GM04503 (cell line): ENCODE data around the gene PPP6R3.

Source experiments
- DNase-seq: peaks from one replicate; pipeline ENCODE4 v3.0.0-alpha.2; 2012; ENCODE audit warnings: low read depth

The PPP6R3 gene

DNA sequence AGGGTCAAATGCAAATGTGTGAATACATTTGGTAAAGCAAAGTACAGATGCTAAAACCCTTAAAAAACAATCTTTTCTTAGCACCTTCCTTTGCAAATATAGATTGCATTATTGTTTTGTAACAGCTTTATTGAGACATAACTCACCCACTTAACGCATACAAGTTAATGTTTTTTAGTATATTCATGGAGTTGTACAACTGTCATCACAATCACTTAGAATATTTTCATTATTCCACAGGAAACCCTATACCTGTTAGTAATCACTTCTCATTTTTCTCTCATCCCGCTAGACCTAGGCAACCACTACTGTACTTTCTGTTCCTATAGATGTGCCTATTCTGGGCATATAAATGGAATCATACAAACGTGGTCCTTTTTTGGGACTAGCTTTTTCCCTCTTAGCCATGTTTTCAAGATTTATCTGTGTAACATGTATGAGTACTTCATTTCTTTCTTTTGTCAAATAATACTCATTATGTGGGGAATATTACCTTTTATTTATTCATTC lies 34.7 kb downstream of the PPP6R3 start:
- no peak for DNase-seq

- DNase-seq: no peak
Observed at GRCh38 chr11:68495872-68496271, 35.3 kb downstream of the PPP6R3 start.

DNA sequence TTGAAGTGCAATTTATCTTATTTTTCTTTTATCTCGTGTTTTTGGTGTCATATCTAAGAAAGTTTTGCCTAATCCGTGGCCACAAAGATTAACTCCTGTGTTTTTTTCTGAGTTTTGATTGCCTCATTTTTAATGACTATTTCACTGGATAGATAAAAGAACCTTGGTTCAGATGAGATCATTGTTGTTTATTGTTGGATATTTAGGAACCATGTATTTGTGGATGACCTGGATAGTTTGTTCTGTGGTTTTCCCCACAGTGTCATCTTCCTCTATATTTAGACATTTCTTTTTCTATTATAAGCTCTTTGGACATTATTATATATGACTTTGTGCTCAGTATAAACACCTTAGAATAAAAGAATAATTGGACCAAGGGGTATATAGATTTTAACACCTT lies 37.2 kb downstream of the PPP6R3 start:
- no peak for DNase-seq

DNA sequence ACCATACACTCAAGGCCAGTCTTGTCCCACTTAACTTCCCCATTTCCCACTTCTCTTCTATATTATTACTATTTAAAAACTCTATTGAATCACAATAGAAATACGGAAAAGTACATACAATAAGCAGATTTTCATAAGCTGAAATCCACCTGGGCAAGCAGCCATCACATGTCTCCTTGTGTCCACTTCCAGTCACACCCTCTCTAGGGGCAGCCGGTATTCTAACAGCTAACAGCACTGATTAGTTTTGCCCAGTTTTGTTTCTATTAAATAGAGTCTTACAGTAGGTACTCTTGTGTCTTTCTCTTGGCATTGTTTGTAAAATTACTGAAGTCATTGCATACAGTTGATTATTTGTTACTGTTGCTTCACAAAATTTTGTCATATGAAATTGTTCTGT lies 37.8 kb downstream of the PPP6R3 start:
- no peak for DNase-seq

DNA sequence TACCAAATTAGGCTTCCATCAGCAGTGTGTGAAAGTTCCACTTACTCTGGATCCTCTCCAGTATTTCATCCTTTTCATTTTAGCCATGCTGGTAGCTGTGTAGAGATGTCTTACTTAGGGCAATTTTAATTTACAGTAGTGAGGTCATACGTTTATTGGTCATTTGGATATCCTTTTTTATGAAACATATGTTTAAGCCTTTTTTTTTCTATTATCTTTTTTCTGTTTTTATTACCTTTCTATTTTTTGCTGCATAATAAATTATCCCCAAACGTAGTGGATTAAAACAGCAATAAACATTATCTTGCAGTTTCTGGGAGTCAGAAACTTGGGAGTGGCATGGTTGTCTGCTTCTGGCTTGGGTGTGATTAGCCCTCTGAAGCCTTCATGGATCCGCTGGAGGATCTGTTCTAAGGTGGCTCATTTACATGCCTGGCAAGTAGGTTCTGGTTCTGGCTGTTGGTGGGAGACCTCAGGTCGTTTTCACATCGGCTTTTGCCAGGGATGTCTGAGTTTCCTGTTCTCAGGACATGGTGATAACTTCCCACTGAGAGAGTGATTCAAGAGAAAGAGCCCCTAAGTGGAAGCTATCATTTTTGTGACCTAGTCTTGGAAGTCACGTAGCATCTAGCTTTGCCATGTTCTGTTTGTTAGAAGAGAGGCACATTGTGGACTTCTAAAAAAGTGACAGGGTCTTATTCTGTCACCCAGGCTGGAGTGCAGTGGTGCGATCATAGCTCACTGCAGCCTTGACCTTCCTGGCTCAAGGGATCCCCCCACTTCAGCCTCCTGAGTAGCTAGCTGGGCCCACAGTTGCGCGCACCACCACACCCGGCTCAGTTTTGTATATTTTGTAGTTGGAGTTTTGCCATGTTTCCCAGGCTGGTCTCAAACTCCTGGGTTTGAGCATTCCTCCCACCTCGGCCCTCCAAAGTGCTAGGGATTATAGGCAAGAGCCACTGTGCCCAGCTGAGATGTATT lies 38.6 kb downstream of the PPP6R3 start:
- DNase-seq: no peak

GRCh38 chr11:68500206-68500605 lies 39.7 kb downstream of the PPP6R3 start:
- no peak for DNase-seq

DNA sequence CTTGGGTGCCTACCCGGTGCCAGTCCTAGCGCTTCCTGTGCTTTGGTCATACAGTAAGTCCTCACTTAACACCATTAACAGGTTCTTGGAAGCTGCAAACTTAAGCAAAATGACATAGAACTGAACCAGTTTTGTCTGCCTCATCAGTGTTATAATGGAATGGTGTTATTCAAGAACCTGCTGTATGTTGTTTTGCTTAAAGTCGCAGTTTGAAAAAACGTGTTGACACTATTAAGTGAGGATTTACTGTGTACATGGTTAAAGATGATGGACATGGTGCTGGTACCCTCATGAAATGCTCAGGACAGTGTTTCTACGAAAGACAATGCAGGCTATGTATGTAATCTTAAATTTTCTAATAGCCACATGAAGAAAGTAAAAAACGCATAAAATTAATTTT lies 41.3 kb downstream of the PPP6R3 start:
- DNase-seq: no peak

DNA sequence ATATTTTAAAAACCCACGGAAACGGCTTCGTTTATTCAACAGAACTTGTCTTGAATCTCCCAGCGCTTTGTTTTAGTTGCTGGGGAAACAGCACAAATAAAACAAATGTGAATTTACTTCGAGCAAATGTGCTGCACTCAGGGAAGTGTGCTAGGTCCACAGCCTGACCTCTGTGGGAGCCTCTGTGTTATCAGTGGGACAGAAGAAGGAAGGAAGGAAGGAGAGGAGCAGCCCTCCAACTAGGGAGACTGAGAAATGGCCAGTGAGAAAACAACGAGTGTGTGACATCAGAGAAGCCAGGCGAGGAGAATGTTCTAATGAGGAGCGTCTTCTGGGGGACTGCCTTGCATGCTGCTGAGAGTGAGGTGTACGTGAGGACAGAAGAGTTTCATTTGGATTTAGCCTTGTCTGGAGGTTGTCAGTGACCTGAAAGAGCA lies 42.7 kb downstream of the PPP6R3 start:
- no peak for DNase-seq

GRCh38 chr11:68503792-68504191 lies 43.2 kb downstream of the PPP6R3 start:
- no peak for DNase-seq

DNA sequence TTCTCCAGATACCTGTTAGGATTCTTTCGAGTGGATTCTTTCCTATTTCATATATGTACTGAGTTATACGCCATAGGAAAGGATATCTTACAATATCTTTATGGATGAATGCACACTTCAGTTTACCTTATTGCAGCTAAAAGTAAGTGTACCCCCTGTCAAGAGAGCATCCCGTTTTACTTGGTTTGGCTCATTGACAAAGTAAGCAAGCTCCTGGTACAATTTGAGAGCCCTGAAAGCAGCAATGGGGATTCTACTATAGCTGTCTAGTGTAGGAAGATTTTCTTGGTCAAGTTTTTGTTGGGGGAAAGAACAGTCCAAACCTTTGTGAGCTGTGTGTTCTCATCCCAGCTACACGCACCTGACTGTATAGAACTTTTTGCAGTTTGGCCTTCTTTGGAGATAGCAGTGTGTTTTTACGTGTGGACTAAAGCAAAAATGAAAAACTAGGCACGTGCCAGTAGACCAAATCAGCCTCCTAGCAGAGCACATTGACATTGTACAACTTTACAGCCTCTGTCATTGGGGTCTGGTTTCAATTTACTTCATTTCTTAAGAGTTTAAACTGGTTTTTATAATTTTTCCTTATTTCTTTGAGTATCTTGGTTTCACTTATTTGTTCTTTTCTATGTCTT lies 44.0 kb downstream of the PPP6R3 start:
- no peak for DNase-seq

- no peak for DNase-seq
Observed at GRCh38 chr11:68505596-68505995, 45.0 kb downstream of the PPP6R3 start.

DNA sequence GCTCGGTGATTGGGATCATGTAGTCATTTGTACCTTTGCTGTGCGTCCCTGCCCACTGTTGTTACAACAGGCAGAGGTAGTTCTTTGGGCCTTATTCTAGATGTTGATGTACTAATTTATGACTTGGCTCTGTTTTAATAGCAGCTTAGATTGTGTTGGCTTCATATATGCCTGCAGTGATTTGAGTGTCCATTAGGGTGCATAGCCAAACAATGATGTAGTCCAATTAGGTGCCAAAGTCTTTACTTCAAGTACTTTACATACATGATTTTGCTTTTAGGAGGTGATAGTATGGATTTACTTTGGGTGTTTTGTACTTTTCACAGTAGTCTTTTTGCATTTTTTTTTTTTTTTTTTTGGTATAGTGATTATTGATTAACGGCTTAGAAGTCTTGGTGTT lies 46.4 kb downstream of the PPP6R3 start:
- no peak for DNase-seq

DNA sequence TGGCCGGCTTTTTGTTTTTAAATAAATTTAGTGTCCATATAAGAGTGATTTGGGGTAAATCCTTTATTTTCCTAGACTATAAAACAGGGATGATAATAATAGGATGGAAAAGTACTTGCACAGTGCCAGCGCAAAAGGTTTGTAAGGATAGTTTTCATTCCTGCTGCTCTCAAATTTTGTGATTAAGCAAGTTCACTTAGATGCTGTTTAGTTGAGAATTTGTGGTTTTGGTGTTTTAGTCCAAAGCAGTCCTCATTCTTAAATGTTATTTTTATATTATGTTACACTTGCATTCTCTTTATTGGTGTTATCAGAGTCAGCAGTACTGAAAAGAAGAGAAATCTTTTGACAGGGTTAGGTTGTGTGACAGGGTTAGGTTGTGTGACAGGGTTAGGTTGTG lies 47.9 kb downstream of the PPP6R3 start:
- DNase-seq: no peak

DNA sequence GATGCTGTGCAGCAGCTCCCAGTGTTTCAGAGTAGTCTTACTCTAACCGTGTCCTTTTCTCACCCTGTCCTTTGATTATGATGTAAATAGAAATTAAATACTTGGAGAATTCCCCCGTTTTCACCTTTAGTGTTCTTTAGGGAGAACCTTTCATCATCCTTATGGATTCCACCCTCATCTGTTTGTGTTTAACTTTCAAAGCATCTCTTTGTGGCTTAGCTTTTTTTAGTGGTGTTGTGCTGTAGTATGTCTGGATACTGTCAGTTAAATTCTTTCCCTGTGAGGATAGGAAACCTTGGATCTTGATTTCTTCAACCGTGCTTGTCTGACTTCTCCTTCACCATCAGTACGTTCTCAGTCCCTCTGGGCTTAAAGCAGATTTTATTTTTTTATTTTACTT lies 48.5 kb downstream of the PPP6R3 start:
- DNase-seq: peak; percentile 37

GRCh38 chr11:68513930-68514487 lies 53.5 kb downstream of the PPP6R3 start:
- no peak for DNase-seq

DNA sequence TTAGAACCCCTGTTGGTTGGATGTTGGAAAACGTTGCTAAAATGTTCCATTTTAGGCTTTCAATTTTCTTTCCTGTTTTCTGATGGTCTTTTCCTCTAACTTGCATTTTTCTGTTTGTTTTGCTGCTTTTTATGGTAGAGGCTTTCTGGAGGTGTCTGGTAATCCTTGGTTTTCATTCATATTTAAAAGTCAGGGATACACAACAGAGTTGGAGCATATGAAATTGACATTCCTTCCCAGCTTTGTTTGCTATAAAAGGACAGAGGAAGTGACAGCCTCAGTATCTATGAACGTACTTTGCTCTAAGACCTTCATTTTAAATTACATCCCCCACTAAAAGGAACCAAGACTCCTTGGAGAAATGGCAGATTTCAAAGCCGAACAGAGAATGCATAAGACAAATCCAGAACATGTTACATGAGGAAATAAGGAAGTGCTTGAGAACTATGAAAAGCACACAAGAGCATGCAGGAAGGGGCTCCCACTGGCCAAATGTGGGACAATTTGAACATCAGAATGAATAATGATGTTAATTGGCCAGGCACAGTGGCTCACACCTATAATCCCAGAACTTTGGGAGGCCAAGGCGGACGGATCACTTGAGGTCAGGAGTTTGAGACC lies 56.7 kb downstream of the PPP6R3 start:
- DNase-seq: no peak

GRCh38 chr11:68518191-68518590 lies 57.6 kb downstream of the PPP6R3 start:
- DNase-seq: no peak

- no peak for DNase-seq
Observed at GRCh38 chr11:68521969-68522652, 61.6 kb downstream of the PPP6R3 start.

- no peak for DNase-seq
Observed at GRCh38 chr11:68523033-68523432, 62.5 kb downstream of the PPP6R3 start.

DNA sequence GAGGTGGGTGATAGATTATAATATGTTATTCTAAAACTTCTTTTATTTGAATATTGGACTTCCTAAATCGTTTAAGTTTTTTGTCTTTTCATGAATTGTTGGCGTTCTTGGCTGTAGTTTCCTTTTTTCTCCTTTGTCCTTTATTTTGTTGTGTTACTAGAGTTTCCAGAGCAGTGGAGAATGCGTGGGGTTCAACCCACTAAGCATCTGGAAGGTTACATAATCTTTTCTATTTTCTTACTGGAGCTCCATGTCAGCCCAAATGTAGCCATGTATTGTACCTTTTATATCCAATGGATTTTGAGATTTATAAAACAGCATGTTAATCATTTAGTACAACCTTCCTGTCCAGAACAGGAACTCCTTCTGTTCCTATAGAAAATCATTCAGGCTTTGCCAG lies 63.2 kb downstream of the PPP6R3 start:
- DNase-seq: no peak

DNA sequence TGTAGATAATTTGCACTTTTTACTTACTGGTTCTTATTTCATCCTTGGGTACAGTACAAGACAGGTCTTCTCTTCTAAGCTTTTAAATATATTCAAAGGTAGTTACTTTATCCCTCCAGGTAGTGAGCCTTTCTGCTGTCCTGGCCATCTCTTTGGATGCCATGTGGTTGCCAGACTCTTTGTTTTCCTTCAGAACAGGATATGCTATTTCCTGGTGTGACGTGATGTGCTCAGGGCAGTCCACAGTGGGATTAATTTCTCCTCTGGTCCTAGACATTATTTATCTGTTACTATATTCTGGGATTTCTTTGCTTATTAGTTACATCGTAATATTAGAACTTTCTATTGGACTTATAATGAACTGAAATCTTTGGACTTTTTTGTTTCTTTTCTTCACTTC lies 63.7 kb downstream of the PPP6R3 start:
- no peak for DNase-seq

- no peak for DNase-seq
Observed at GRCh38 chr11:68524681-68525080, 64.1 kb downstream of the PPP6R3 start.
